ENCODE measurements around the gene RNF13. TPM values are rescaled to one million over a fixed set of nuclear protein-coding genes. Genes with fewer than 3 reads are reported as not detected.
"Not testable (repeated sequence)": the region's sequence is repeated elsewhere in the genome, so short reads cannot be mapped to it uniquely, and the experiment has no call there.

RNF13 gene
- total and polyA plus RNA-seq, 4 donors: 56.1 to 85.8 (median 70.8) TPM

DNA sequence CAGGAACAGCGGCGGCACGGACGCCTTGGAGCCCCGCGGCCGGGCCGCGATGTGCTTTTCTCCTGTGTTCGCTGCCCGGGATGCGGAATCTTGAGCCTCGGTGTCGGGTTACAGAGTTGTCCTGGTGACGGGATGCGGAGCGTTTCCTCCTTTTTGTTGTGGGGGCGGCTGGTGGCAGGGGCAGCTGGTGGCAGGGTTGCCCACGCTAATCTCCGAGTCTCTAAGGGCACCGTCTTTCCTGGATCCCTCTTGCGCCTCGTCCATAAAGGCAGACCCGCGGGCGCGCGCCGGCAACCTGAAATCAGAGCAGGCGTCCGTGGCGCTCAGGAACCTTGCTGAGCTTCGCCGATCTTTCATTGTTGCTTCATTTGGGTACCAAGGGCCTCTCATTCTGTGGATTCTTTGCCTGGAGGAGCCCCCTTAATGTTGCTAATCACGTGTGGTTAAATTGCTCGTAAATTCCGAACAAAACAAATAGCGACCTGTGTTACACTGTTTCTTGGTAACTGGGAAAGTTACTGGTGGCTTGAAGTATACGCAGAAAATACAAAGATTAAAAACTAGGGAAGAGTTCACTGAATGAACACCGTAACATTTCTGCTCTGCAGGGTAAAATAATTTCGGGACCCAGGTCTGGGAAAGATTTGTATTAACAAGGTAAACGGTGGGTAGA lies 158.5 kb downstream of the RNF13 start:
- Histone ChIP-seq H3K4me1 (ENCODE audit: control insufficient read depth in 1 of 2, insufficient read depth in 2 of 2, low read length in 2 of 2) (peaks cover 0 to 2% of the 10 kb centered on the region in 2 donors), H3K9me3 (ENCODE audit: control insufficient read depth, low read length) (no peaks in the 10 kb centered on the region), H3K36me3 (ENCODE audit: control insufficient read depth in 1 of 2, insufficient read depth in 2 of 2, low read length in 1 of 2) (no peaks in the 10 kb centered on the region), H3K27ac (ENCODE audit: low read depth in 1 of 2, low read length in 2 of 2) (peak overlapping the region in 1 of 2 donors; percentile 69), H3K27me3 (ENCODE audit: control insufficient read depth in 1 of 2, insufficient read depth in 2 of 2, low read length in 1 of 2) (no peaks in the 10 kb centered on the region), H3K4me3 (ENCODE audit: low read length in 2 of 2) (peak overlapping the region; percentile 66 to 98)
- ATAC-seq (ENCODE audit: low FRiP score) (peak; percentile 68), DNase-seq (peak; percentile 77 to 85)
- intact Hi-C loops (cut with DNase I): loop anchor here in 1 of 2 donors (5.0 kb wide), 2 partner anchors 106 to 436 kb away; partner anchors contain the start of gene TSC22D2
- 0 to 1% methylated on average over 41 to 42 of the region's 42 CpGs for WGBS, 2 donors

DNA sequence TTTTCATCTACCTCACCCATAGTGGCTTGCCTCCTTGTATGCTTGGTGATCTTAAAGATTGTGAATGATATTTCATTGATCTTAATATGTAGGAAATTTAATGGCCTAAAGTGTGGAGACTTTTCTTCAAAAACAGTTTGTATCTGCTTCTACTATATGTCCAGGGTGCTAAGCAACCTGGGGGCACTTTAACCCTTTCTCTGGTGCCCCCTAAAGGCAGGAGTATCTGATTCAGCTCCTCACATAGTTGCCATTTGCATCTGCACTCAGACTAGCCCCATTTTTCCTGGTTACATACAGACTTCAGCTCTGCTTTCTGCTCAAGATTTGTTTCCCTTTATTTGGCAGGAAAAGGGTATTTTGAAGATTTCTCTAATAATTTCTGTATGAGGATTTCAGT lies 162.9 kb downstream of the RNF13 start:
- no peak for DNase-seq
- Histone ChIP-seq H3K36me3 (ENCODE audit: control insufficient read depth in 1 of 2, insufficient read depth in 2 of 2, low read length in 1 of 2) (no peaks in the 10 kb centered on the region), H3K4me1 (ENCODE audit: control insufficient read depth in 1 of 2, insufficient read depth in 2 of 2, low read length in 2 of 2) (peaks cover 1 to 3% of the 10 kb centered on the region in 2 donors), H3K27ac (ENCODE audit: low read depth in 1 of 2, low read length in 2 of 2) (peak overlapping the region in 1 of 2 donors; percentile 36), H3K27me3 (ENCODE audit: control insufficient read depth in 1 of 2, insufficient read depth in 2 of 2, low read length in 1 of 2) (no peaks in the 10 kb centered on the region), H3K9me3 (ENCODE audit: control insufficient read depth, low read length) (no peaks in the 10 kb centered on the region), H3K4me3 (ENCODE audit: low read length in 2 of 2) (no peak overlapping the region)
- intact Hi-C loops (cut with DNase I): no loop called here
- ATAC-seq (ENCODE audit: low FRiP score): no peak

DNA sequence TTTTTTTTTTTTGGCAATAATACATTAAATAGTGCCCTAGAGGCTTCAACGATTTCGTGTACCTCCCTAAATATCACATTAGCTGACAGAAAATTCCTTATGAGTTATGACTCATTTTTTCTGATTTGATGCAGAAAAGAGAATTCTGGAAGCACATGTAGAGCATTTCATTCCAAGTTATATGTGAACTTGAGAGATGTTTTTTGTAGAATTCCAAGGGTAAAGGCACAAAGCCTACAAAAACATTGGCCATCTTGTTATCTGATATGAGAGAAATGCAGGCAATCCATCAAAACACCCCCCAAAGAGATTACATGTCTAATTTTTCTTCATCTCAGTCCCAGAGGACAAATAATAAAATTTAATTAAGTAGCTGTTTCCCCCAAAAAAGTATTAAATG lies 164.4 kb downstream of the RNF13 start:
- ATAC-seq (ENCODE audit: low FRiP score) (no peak), DNase-seq (no peak)
- Histone ChIP-seq H3K27me3 (ENCODE audit: control insufficient read depth in 1 of 2, insufficient read depth in 2 of 2, low read length in 1 of 2) (no peaks in the 10 kb centered on the region), H3K9me3 (ENCODE audit: control insufficient read depth, low read length) (no peaks in the 10 kb centered on the region), H3K36me3 (ENCODE audit: control insufficient read depth in 1 of 2, insufficient read depth in 2 of 2, low read length in 1 of 2) (no peaks in the 10 kb centered on the region), H3K4me3 (ENCODE audit: low read length in 2 of 2) (no peak overlapping the region), H3K4me1 (ENCODE audit: control insufficient read depth in 1 of 2, insufficient read depth in 2 of 2, low read length in 2 of 2) (peaks cover 1 to 3% of the 10 kb centered on the region in 2 donors), H3K27ac (ENCODE audit: low read depth in 1 of 2, low read length in 2 of 2) (no peak overlapping the region)
- intact Hi-C loops (cut with DNase I): no loop called here
- whole genome bisulfite sequencing, 2 donors: 0 to 4% methylated on average over 2 of the region's 2 CpGs

GRCh38 chr3:149981979-149982378 lies 169.0 kb downstream of the RNF13 start:
- DNase-seq; intact Hi-C loops (cut with DNase I); H3K9me3 ChIP-seq (ENCODE audit: control insufficient read depth, low read length); H3K36me3 ChIP-seq (ENCODE audit: control insufficient read depth in 1 of 2, insufficient read depth in 2 of 2, low read length in 1 of 2); H3K27ac ChIP-seq (ENCODE audit: low read depth in 1 of 2, low read length in 2 of 2); H3K27me3 ChIP-seq (ENCODE audit: control insufficient read depth in 1 of 2, insufficient read depth in 2 of 2, low read length in 1 of 2); ATAC-seq (ENCODE audit: low FRiP score); H3K4me3 ChIP-seq (ENCODE audit: low read length in 2 of 2); H3K4me1 ChIP-seq (ENCODE audit: control insufficient read depth in 1 of 2, insufficient read depth in 2 of 2, low read length in 2 of 2): not testable (repeated sequence)
- 90 to 91% methylated on average over 4 to 5 of the region's 10 CpGs for WGBS, 2 donors

- DNase-seq; H3K27me3 ChIP-seq (ENCODE audit: control insufficient read depth in 1 of 2, insufficient read depth in 2 of 2, low read length in 1 of 2); H3K4me3 ChIP-seq (ENCODE audit: low read length in 2 of 2); H3K4me1 ChIP-seq (ENCODE audit: control insufficient read depth in 1 of 2, insufficient read depth in 2 of 2, low read length in 2 of 2); H3K27ac ChIP-seq (ENCODE audit: low read depth in 1 of 2, low read length in 2 of 2); ATAC-seq (ENCODE audit: low FRiP score); H3K9me3 ChIP-seq (ENCODE audit: control insufficient read depth, low read length); H3K36me3 ChIP-seq (ENCODE audit: control insufficient read depth in 1 of 2, insufficient read depth in 2 of 2, low read length in 1 of 2); intact Hi-C loops (cut with DNase I): not testable (repeated sequence)
- WGBS, 2 donors: 97% methylated on average over 32 of the region's 32 CpGs
These were observed 170.0 kb downstream of the RNF13 start for GRCh38 chr3:149983053-149983452.

- Histone ChIP-seq H3K4me3 (ENCODE audit: low read length in 2 of 2) (no peak overlapping the region), H3K4me1 (ENCODE audit: control insufficient read depth in 1 of 2, insufficient read depth in 2 of 2, low read length in 2 of 2) (no peaks in the 10 kb centered on the region), H3K27me3 (ENCODE audit: control insufficient read depth in 1 of 2, insufficient read depth in 2 of 2, low read length in 1 of 2) (no peaks in the 10 kb centered on the region), H3K27ac (ENCODE audit: low read depth in 1 of 2, low read length in 2 of 2) (no peak overlapping the region), H3K9me3 (ENCODE audit: control insufficient read depth, low read length) (no peaks in the 10 kb centered on the region), H3K36me3 (ENCODE audit: control insufficient read depth in 1 of 2, insufficient read depth in 2 of 2, low read length in 1 of 2) (no peaks in the 10 kb centered on the region)
- ATAC-seq (ENCODE audit: low FRiP score) (no peak), DNase-seq (no peak)
- intact Hi-C loops (cut with DNase I): no loop called here
- 95 to 96% methylated on average over 4 of the region's 4 CpGs for WGBS, 2 donors
These were observed 170.6 kb downstream of the RNF13 start for GRCh38 chr3:149983628-149984027.

DNA sequence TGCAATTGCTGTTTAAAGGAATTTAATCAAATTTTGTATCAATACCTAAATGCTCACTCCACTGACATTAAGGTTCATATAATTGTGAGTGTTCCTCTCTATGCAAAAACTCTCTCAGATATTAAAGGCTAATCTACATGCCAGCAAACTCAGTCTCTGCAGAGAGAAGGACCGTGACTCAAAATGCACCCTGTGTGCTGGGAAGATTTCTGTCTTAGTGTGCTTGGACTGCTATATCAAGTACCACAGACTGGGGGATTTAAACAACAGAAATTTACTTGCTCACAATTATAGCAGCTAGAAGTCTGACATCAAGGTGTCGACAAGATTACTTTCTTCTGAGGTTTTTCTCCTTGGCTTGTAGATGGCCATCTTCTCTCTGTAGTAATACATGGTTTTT lies 176.3 kb downstream of the RNF13 start:
- intact Hi-C loops (cut with DNase I): no loop called here
- Histone ChIP-seq H3K9me3 (ENCODE audit: control insufficient read depth, low read length) (peaks cover 5% of the 10 kb centered on the region), H3K4me1 (ENCODE audit: control insufficient read depth in 1 of 2, insufficient read depth in 2 of 2, low read length in 2 of 2) (peaks cover 0 to 3% of the 10 kb centered on the region in 2 donors), H3K36me3 (ENCODE audit: control insufficient read depth in 1 of 2, insufficient read depth in 2 of 2, low read length in 1 of 2) (no peaks in the 10 kb centered on the region), H3K4me3 (ENCODE audit: low read length in 2 of 2) (no peak overlapping the region), H3K27ac (ENCODE audit: low read depth in 1 of 2, low read length in 2 of 2) (no peak overlapping the region), H3K27me3 (ENCODE audit: control insufficient read depth in 1 of 2, insufficient read depth in 2 of 2, low read length in 1 of 2) (no peaks in the 10 kb centered on the region)
- ATAC-seq (ENCODE audit: low FRiP score): no peak
- 55 to 61% methylated on average over 2 of the region's 2 CpGs for WGBS, 2 donors
- DNase-seq: no peak

GRCh38 chr3:149990423-149990948 lies 177.5 kb downstream of the RNF13 start:
- H3K4me3 ChIP-seq (ENCODE audit: low read length in 2 of 2): no peak overlapping the region
- peak overlapping the region in 1 of 2 donors; percentile 71 for H3K27ac ChIP-seq (ENCODE audit: low read depth in 1 of 2, low read length in 2 of 2)
- intact Hi-C loops (cut with DNase I): no loop called here
- H3K27me3 ChIP-seq (ENCODE audit: control insufficient read depth in 1 of 2, insufficient read depth in 2 of 2, low read length in 1 of 2): no peaks in the 10 kb centered on the region
- H3K9me3 ChIP-seq (ENCODE audit: control insufficient read depth, low read length): peaks cover 5% of the 10 kb centered on the region
- H3K4me1 ChIP-seq (ENCODE audit: control insufficient read depth in 1 of 2, insufficient read depth in 2 of 2, low read length in 2 of 2): peaks cover 0 to 3% of the 10 kb centered on the region in 2 donors
- DNase-seq (no peak), ATAC-seq (ENCODE audit: low FRiP score) (no peak)
- WGBS, 2 donors: 3 to 10% methylated on average over 1 of the region's 1 CpG
- H3K36me3 ChIP-seq (ENCODE audit: control insufficient read depth in 1 of 2, insufficient read depth in 2 of 2, low read length in 1 of 2): no peaks in the 10 kb centered on the region

DNA sequence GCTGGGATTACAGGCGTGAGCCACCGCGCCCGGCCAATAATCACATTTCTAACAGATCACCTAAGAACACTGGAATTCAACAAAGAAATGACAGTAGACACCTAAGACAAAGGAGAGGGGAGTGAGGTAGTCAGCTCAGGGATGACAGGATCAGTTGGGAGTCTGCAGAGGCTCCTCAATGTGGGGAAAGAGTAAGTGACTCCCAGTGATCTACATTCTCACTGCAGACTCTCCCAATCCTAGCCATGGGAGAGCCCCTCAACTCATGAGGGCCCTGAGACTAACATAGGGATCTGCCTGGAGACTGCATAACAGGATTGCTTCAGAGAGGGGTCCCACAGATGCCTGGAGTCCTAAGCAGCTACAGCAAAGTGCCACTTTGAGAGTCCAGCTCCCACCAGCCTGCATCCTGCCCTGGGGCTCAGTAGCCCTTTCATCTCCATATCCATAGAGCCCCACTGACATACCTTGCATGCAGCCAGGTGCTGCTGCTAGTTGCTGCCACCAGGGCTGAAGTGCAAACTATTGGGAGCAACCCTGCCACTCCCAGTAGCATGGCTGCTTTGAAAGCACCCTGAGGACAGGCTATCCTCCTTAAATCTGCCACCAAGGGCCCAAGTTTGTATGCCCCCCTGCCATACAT lies 179.5 kb downstream of the RNF13 start:
- Histone ChIP-seq H3K4me1 (ENCODE audit: control insufficient read depth in 1 of 2, insufficient read depth in 2 of 2, low read length in 2 of 2) (peaks cover 0 to 3% of the 10 kb centered on the region in 2 donors), H3K4me3 (ENCODE audit: low read length in 2 of 2) (no peak overlapping the region), H3K36me3 (ENCODE audit: control insufficient read depth in 1 of 2, insufficient read depth in 2 of 2, low read length in 1 of 2) (no peaks in the 10 kb centered on the region), H3K27ac (ENCODE audit: low read depth in 1 of 2, low read length in 2 of 2) (no peak overlapping the region), H3K9me3 (ENCODE audit: control insufficient read depth, low read length) (peaks cover 5% of the 10 kb centered on the region), H3K27me3 (ENCODE audit: control insufficient read depth in 1 of 2, insufficient read depth in 2 of 2, low read length in 1 of 2) (no peaks in the 10 kb centered on the region)
- DNase-seq: no peak
- intact Hi-C loops (cut with DNase I): no loop called here
- WGBS, 2 donors: 94 to 98% methylated on average over 4 of the region's 4 CpGs
- ATAC-seq (ENCODE audit: low FRiP score): no peak
